Activated naive CD4-positive, alpha-beta T cell treated with anti-CD3 and anti-CD28 coated beads, Interleukin-2, amount 50 U/mL, for 16 hours (primary cell): Measurements from ENCODE around the gene SLC35F1.

Experiments used
- DNase-seq: peaks from one replicate; pipeline ENCODE4 v3.0.0-alpha.2; 2020

The SLC35F1 gene

DNA sequence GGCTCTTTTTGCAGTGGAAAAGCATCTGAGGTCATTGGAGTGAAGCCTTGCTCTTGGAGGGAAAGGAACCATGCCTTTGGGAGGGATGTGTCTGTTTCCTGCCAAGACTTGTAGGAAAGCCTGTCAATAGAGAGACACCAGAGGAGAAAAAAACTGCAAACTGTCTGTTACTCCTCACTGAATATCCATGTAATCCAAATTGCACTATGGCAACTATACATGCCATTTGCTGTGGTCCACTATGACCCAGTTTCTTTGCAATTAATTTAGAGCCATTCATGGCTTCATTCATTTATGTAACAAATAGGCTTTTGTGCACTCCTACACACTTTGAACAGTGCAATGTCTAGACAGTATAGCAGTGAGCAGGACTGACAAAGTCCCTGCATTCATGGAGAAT is 296.5 kb downstream of the SLC35F1 start:
- DNase-seq, result no peak

DNA sequence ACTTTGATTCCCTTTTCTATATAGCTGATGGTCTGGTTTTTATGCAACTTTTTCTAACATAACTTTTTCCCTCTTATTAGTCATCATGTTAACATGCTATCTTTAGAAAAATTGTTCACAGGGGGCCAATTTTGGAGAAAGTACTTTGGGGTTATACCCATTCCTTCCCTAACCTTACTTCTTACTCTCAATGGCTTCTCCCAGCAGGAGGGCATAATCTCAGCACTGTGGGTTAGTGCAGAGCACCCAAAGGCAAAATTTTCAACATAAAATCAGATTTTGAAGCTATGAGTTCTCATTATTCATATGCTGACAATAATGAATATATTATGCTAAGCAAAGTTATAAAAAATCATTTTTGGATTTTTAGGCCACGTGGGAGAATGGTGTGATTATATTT is 299.2 kb downstream of the SLC35F1 start:
- DNase-seq, result no peak

DNA sequence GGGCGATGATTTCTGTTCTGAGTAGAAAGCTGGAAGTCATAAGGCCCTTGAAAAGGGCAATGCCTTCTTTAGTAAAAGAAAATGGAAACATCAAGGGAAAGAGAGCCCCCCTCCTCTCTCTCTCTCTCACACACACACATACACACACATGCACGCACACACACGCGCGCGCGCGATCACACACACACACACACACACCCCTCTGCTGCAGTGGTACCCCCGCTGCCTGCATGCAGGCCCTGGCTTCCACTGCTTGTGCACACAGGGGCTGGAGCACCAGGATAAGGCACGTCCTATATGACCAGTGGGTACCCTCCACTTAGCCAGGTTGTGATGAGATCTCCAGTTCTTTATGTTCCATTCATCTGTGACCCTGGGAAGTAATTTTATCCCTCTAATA is 300.9 kb downstream of the SLC35F1 start:
- no peak for DNase-seq

DNA sequence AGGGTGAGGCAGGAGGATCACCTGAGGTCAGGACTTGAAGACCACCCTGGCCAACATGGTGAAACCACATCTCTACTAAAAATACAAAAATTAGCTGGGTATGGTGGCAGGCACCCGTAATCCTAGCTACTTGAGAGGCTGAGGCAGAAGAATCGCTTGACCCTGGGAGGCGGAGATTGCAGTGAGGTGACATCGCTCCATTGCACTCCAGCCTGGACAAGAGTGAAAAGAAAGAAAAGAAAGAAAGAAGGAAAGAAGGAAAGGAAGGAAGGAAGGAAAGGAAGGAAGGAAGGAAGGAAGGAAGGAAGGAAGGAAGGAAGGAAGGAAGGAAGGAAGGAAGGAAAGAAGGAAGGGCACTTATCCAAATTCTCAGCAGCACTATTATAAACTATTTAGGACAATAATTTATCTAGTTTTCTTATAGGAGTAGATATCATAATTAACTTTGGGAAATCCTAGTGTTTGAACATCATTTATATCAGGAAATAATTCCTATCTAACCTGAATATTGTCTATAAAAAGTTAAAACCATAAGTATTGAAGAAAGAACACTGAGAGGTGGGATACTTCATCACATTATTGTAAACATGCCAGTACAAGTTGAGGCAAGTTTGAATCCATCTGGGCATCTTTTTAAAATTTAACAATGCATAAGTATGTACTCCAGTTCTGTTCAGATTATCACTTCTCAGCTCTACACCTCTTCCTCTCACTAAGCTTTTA is 305.5 kb downstream of the SLC35F1 start:
- DNase-seq, result no peak

DNA sequence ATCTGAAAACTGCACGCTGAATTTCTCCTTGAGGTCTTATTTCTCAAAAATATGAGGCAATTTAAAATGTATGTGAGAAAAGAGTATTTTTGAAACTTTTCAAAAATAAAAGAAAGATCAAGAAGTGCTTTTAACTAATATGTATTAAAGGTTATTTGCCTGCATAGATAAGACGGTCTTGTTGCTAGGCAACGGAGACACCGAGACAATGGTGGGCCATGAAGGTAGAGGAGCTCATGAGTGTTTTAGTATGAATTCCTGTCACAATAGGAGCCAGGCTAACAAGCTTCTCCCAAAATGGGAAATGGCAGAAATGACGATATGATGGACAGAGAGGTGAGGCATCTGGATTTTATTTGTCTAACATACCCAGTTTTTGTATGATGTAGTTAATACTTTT is 308.2 kb downstream of the SLC35F1 start:
- no peak for DNase-seq

DNA sequence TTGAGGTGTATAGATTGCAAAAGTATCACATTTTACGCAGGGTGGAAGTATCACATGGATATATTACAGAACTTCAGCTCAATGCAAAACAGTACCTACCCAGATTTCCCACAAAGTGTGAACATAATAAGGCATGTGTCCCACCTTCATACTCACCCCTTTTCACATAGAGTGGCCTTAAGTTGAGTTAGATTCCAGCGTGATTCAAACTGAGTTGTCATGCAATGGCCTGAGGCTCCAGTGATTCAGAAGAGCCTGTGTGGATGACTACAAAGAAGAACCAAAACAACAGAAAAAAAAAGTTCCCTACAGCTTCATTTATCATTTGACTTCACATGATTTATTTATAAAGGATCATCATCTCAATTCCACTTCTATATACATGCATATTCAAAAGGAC is 309.7 kb downstream of the SLC35F1 start:
- no peak for DNase-seq

DNA sequence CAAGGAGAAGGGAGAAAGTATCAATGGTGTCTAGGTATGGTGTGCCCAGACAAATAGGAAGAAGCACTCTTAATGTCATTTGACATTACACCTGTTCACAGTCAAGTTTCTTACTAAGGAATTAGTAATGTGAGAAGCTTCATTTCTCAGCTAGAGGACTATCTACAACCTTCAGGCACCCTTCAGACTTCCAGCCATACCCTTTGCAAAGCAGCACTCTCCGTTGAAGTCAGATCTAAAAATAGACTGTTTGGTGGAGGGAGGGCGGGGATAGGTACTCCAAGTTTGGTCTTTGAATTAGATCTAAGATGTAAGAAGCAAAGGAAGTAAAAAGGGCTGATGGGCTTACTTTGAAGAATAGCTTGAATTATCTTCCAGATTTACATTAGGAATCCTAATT is 311.1 kb downstream of the SLC35F1 start:
- no peak for DNase-seq

DNA sequence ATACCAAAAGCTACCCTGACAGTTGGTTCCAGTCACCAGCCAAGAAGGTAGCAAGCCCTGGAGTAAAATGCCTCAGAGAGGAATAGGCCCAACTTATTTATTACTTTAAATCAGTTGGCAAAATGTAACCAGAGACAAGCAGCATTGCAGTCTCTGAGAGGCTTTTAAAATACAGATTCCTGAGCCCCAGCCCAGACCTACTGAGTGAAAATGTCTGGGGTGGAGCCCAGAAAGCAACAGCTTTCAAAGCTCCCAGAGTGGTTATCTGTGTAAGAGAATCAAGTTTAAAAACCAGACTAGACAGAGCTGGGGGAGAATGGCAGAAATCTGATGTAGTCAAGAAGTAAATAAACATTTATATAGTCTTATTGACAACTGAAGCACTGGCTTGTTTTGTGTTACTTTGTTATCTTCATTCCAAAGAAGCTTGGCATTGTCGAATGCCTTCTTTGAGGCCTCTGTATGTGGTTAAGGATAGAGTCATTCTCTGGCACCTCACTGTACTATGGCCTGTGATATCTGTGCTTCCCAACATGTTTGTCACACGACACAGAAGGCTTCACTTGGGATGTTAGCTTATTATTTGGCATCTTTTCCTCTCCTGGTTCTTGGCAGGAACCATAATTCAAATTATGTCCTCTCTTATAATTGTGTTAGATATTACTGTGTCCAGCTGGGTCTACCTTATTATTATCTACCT is 313.5 kb downstream of the SLC35F1 start:
- DNase-seq, result no peak

DNA sequence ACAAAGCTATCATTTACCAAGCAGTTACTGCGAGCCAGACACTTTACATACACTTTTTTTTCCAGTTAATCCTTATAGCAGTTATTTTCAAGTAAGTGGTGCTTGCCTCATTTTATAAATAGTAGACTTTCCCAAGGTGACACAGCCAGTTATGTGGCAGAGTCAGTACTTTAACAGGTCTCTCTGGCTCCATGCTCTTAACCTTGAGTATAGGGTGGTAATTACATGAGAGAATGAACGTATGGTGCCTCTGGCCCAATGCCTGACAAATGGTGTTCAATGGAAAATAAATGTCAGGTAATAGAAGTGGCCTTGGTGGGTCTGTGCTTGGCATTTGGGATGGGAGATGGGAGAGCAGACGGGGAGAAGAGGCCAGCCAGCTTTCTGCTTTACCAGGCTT is 316.3 kb downstream of the SLC35F1 start:
- no peak for DNase-seq

DNA sequence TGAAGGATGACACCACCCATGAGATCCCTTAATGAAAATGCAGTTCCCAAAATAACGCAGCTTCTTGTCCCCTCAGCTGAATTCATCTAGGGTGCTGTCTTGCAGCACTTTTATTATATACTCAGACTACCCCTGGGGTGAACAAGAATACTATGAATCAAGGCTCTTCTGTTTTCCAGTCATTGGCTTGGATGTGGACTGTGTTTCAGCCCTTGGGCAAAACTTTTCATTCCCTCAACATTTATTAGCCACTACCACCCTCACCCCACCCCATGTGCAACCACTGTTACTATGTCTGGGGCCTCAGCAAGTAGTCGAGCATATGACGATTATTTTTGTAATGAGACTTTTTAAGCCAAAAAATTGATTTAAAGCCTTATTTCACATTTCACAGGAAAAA is 321.8 kb downstream of the SLC35F1 start:
- no peak for DNase-seq

DNA sequence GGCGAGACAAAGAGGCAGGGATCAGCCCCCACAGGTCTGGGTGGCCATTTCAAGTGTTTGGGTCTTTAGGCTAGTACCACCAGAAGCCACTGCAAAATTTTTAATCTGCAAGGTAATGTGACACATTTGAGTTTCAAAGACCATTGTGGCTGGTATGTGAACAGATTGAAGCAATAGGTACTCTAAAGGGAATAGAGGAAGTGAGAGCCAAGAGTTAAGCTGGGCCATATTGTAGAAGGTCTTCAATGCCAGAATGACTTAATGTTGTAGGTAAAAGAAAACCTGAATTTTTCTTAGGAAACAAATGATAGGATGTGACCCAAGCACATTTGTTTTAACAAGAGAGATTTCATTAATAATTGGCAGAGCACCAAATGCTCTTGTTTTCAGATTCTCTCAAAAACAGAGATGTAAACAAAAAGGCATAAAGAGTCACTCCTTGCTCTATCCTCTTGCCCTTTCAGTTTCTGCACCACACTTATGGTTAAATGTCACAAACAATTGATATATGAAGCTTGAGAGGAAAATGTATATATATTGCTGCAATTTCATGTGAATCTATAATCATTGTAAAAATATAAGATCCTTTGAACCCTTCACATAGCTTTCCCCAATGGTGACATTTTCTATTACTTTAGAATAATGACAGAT is 333.9 kb downstream of the SLC35F1 start:
- no peak for DNase-seq

DNA sequence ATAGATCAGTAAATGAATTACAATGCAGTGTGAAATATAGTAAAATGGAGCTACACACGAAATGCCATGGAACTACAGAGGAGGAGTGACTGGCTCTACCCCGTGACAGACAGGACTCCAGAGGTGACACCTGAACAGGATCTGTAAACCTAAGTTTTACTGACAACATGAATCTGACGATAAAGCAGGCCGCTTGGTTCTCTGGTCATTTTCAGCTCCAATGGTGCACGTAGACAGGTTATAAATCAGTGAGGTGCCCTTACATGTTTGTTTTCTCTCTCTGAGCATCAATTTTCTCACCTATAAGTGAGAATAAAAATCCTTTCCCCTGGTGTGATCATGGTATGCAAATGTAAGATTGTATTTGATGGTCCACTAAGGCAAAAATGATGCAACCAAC is 339.3 kb downstream of the SLC35F1 start:
- no peak for DNase-seq

DNA sequence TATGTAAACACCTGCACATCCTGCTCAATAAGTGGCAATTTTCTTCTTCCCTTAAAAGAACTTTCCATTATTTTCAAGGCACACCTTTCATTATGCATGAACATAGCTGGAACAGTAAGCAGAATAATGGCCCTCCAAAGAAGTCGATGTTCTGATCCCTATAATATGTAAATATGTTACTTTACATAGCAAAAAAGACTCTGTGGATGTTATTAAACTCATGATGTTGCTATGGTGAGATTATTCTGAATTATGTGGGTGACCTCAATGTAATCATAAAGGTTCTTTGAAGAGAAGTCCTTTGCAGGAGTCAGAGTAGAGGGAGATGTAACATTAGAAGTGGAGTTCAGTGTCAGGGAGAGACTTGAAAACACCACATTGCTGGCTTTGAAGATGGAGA is 341.1 kb downstream of the SLC35F1 start:
- no peak for DNase-seq

DNA sequence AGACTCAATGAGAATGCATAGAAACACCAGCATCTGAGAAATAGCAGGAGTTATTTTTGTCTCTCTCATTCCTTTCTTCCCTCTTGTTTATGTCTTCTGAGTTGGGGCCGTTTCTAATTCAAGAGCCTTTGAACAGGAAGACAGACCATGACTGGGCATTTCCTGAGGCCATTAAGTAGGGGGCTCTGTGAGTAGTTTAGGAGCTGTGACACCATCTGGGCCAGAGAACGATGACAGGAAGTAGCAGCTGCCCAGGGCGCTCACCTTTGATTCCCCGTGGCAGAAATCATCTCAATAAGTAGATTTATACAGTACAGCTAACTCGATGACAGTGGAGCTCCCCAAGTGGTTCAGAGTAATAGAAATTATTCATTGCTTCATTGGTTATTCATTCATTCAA is 342.6 kb downstream of the SLC35F1 start:
- no peak for DNase-seq

DNA sequence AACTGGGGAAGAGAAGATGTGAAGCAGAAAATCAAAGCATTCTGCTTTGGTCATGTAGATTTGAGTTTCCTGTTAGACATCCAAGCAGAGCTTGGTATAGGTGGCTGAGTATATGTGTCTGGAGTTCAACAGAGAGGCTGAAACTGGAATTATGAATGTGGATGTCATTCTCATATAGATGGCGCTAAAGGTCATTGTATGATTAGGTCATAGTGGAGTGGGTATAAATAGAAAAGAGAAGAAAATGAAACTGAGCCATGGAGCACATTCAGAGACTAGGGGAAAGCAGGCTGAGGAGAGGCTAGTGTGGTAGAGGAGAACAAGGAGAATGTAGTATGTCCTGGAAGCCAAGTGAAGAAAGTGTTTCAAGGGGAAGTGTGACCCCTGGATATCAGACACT is 345.4 kb downstream of the SLC35F1 start:
- no peak for DNase-seq

DNA sequence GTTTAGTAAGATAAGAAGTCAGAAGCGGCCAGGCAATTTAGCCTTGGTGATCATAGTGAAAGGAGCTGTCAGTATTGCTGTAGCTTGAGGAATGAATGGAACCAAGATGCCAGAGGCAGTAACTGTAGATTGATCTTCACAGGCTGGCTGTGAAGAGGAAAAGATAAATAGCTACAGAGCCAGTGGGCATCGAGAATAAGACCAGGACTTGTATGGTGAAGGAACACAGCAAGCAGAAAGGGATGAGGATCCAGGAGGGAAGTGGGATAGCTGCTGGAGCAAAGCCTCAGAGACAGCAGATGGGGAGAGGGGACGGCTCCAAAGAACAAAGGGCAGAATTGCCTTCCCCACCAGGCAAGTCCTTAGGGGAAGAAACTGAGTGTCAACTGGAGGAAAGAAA is 346.7 kb downstream of the SLC35F1 start:
- DNase-seq, result no peak

DNA sequence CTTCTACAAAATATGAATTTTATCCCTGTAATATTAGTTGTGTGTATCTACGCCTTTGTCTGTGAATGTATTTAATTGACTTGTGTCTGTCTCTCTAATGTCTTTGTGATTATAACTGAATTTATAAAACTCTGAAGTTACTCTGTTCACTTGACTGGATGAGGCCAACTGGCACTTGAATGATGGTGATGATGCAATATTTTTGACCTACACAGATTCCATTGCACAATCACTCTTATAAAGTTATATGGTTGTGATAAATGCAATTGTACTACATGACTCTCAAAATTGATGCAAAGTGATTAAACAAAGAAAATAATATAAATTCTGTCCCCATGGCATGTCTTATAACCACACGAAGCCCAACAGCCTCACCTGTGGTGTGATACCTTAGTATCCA is 353.8 kb downstream of the SLC35F1 start:
- no peak for DNase-seq

DNA sequence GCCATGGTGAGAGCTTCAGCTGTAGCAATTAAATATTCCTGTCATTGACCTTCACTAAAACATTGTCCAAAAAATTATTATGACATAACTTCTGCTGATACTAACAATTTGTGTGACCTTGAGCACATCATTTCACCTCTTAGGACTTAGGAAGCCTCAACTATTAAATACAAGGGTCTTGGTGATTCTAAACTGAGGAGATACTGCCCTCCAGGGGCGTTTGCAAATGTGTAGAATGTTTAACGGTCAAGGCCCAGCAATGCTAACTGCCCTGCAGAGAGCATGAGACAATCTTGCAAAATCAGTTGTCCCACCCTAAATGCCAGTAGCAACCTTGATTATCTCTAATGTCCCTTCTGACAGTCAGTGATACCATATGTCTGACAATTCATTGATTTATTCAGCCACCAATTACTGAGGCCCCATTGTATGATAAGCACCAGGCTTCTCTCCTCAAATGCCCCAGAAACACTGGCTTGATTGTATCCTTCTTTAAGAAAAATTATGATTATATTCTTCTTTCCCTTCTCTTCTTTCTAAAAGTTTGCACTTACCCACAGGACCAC is 356.9 kb downstream of the SLC35F1 start:
- DNase-seq, result no peak

DNA sequence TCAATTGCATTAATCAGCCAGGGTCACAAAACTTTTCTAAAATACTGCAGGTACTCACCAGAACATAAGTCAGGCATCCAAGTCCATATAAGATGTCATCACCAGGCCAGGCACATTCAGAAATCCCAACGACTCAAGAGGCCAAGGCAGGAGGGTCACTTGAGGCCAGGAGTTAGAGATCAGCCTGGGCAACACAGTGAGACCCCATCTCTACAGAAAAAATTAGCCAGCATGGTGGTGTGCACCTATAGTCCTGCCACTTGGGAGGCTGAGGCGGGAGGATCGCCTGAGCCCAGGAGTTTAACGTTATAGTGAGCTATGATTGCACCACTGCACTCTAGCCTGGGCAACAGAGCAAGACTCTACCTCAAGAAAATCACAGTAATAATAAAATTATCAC is 362.6 kb downstream of the SLC35F1 start:
- DNase-seq, result no peak

DNA sequence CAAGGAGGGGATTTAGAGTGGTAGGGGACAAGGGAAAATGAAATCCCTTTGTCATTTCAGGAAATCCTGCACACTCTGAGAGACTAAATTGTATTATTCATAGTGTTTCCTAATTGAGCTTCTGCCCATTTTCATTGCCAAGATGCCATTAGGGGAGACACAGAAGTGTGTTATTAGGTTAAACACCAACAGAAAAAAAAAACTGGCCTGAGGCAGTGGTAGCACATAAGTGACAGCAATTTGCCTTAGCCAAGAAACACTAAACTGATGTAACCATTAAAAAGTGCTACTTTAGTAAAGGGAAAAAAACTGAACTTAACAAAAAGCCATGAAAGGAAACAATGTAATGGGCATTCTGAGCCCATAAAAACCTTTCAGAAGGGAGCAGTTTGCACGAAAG is 370.6 kb downstream of the SLC35F1 start:
- no peak for DNase-seq

DNA sequence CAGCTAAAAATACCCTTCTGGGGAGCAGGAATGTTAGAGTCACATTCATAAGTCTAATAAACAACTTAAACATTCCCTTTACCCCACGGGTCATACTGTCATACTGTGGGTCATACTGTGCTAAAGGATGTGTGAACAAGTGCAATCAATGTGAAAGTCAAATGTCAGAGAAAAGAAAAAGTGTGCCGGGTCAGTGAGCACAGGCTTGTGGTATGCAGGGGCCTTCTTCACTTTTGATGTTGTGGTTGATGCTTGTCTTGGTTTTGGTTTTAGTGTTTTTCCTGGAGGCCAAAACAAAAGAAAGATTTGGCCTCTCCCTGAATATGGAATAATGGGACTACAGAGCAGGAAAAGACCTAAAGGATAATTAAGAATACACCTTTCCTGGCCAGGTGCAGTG is 373.1 kb downstream of the SLC35F1 start:
- no peak for DNase-seq

DNA sequence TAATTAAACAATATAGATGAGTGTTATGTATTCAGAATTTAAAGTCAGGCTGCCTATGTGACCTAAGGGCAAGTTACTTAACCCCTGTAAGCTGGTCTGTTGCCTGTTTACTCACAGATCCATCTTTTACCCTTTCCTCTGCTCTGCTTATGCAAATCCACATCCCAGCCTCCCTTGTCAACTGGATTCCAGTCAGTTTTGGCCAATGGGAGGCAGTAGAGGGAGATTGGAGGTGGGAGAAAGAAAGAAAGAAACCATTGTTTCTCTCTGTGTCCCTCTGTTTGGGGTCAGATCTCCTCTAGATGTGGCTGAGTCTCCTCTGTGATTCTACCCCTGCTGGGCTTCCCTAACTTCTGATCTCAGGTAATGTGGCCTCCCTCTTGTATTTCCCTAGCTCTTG is 374.2 kb downstream of the SLC35F1 start:
- DNase-seq, result no peak

DNA sequence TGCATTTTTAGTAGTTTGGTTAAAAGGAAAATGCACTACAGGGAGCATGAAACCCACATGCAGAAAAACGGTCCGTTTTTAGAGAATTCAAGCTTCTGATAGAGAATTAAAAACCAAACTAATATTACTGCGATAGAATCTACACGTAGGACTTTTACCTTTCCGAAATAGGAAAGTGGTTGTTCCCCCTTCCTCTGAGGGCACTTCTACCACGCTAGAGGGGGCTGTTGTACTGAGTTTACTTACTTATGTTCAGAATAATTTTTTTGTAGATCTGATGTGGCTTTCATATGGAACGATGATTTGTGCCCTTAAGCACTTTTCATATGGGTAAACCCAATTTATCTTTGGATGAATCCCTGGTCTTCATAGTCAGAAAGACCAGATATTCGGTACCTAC is 376.7 kb downstream of the SLC35F1 start:
- peak; percentile 44 for DNase-seq

DNA sequence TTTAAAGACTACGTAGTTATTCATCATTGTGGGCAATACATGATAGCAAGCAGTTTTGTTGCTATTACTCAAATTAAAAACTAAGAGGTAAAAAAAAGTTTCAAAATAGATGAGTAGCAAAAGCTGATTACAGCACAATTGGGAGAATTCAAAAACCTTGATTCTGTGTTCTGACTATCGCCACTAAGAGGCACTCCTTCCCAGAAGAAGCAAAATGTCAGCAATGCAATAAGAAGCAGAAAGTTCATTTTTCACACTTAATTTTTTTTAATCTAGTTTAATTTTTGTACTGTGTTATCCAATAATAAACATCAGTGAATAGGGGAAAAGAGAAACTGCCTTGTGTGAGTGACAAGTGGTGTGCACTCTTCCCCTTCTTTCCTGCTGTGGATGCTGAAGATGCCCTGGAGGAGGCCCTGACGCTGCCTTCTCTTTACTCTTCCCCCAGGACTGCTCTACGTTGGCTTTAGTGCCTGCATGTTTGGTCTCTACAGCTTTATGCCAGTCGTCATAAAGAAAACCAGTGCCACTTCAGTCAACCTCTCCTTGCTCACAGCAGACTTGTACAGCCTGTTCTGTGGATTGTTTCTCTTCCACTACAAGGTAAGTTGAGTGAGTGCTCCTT is 377.8 kb downstream of the SLC35F1 start:
- DNase-seq, result no peak
